ENCODE results near the gene IGSF3. TPM values are rescaled to one million over a fixed set of nuclear protein-coding genes. Genes with fewer than 3 reads are reported as not detected.

The IGSF3 gene
- total RNA-seq, 4 donors from 2014 or later = 2.5 to 14.3 (median 8.5) TPM

DNA sequence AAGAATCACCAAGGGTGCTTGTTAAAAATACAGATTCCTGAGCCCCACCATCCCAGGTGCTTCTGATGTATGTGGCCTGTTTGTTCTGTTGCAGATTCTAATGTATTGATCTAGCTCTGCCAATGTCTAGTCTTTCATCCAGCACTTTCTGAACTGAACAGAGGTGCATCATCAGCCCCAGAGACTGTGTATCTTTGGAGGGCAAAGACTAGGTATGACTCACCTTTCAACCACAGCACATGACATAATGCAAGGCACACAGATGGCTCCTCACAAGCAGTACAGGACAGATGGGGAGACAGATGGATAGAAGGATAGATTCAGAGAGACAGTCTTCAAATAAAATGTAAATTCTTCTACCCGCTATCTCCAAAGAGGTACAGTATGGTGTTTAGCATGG lies 129.0 kb downstream of the IGSF3 start:
- no peak for DNase-seq (ENCODE audit: extremely low spot score)
- intact Hi-C loops (cut with DNase I) = no loop called here
- Histone ChIP-seq H3K4me1 (no peaks in the 10 kb centered on the region), H3K27ac (replicated peaks in 1 of 4) (no peak overlapping the region), H3K9me3 (no peaks in the 10 kb centered on the region), H3K27me3 (no peaks in the 10 kb centered on the region), H3K36me3 (peaks cover 16 to 68% (median 52%) of the 10 kb centered on the region in 4 donors), H3K4me3 (no peak overlapping the region)
- no peak for TF ChIP-seq CTCF (IDR thresholded peaks at IDR 0.05)
- TF ChIP-seq POLR2A (IDR thresholded peaks at IDR 0.05; ENCODE audit: low read depth) = no peak
- TF ChIP-seq EP300 (IDR thresholded peaks at IDR 0.05) = no peak
- TF ChIP-seq POLR2AphosphoS5 (IDR thresholded peaks at IDR 0.05) = no peak
- 93% methylated on average over 1 of the region's 1 CpG for WGBS

DNA sequence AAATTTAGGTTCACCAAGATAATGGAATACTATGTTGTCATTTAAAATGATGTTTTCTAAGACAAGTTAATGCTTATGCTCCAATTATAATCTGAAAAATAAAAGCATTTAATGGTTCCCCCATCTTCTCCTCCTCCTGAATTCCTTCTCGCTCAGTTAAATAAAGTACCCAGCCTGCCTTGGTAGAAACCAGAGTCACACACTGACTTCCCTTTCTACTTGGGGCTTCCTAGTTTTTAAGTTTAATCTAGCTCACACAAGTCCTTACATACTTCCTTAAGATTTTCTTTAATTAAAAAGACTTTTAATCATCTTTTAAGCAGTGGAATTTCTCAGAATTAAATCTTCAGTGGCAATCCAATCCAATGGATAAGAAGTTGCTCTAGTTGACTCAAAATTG lies 129.6 kb downstream of the IGSF3 start:
- 83% methylated on average over 1 of the region's 1 CpG for WGBS
- peaks cover 9 to 68% (median 51%) of the 10 kb centered on the region in 4 donors for H3K36me3 ChIP-seq
- TF ChIP-seq POLR2A (IDR thresholded peaks at IDR 0.05; ENCODE audit: low read depth) (no peak), CTCF (IDR thresholded peaks at IDR 0.05) (no peak), EP300 (IDR thresholded peaks at IDR 0.05) (no peak), POLR2AphosphoS5 (IDR thresholded peaks at IDR 0.05) (no peak)
- H3K4me1 ChIP-seq = no peaks in the 10 kb centered on the region
- no peak for DNase-seq (ENCODE audit: extremely low spot score)
- H3K9me3 ChIP-seq = no peaks in the 10 kb centered on the region
- H3K4me3 ChIP-seq = no peak overlapping the region
- H3K27ac ChIP-seq (replicated peaks in 1 of 4) = no peak overlapping the region
- H3K27me3 ChIP-seq = no peaks in the 10 kb centered on the region
- intact Hi-C loops (cut with DNase I) = no loop called here

DNA sequence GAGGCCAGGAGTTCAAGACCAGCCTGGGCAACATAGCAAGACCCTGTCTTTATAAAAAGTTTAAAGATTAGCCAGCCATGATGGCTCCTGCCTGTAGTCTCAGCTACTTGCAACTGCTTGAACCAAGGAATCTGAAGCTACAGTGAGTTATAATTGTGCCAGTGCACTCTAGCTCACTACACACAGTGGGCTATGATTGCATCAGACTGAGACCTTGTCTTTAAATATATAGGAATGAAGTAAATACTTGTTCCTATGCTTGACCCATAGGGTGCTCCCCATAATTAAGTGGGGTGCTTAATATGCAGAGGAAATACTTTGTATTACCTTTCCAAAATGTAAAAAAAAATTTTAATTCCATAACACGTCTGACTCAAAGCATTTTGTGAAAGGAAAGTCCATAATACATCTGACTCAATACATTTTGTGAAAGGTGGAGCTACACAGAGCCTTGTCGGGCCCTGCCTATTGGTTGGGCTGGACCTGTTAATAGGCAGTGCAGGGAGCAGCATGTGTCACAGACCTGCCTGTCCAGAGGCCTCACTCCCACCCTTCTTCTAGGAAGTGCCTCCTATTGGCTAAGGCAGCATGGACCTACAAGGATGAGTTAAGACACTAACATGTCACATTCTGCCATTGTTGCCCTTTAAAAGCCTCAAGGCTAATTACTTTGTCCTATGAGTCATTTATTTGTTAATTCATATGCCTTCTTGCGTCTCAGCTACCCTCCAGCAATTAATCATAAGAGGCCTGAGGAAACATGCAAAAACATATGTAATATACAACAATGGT lies 130.3 kb downstream of the IGSF3 start:
- Histone ChIP-seq H3K9me3 (no peaks in the 10 kb centered on the region), H3K27ac (replicated peaks in 1 of 4) (no peak overlapping the region), H3K4me1 (no peaks in the 10 kb centered on the region), H3K36me3 (peaks cover 6 to 68% (median 51%) of the 10 kb centered on the region in 4 donors), H3K27me3 (no peaks in the 10 kb centered on the region), H3K4me3 (no peak overlapping the region)
- no peak for TF ChIP-seq POLR2AphosphoS5 (IDR thresholded peaks at IDR 0.05)
- TF ChIP-seq CTCF (IDR thresholded peaks at IDR 0.05) = no peak
- TF ChIP-seq POLR2A (IDR thresholded peaks at IDR 0.05; ENCODE audit: low read depth) = no peak
- TF ChIP-seq EP300 (IDR thresholded peaks at IDR 0.05) = no peak
- no peak for DNase-seq (ENCODE audit: extremely low spot score)
- WGBS = 85% methylated on average over 3 of the region's 3 CpGs
- intact Hi-C loops (cut with DNase I) = no loop called here

DNA sequence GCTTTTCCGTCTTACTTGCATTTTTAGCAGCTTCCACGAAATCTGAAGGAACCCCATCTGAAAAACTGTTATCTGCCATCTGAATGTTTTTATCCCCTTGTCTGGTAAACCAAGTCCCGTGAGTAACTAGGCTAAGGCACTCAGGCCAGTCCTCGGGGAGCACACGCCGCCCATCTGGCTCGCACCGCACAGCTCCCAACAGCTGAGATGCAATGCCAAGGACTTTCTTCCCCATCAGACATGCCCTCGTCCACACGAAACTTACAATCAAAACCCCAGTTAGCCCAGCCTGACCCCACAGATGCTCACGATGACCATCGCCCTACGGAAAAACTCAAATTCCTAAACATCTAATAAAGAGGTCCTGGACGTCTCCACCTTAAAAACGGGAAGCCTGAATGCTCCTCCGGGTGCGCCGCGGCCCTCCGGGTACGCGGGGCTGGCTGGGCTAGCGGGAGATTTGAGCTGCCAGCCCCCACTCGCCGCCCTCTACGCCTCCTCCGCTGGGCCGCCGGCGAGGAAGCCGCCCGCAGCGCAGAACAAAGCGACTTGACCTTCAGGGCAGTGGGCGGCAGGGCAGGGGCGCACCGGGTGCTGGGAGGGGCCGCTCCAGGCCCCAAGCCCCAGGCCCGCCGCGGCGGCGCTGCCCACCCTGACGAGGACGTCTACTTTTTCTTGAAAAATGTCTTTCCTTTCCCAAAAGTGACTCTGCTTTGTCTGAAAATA lies 133.4 kb downstream of the IGSF3 start:
- peaks cover 6 to 63% (median 46%) of the 10 kb centered on the region in 4 donors for H3K36me3 ChIP-seq
- 82% methylated on average over 40 of the region's 45 CpGs for WGBS
- intact Hi-C loops (cut with DNase I) = no loop called here

More for the DNA sequence above, 133.4 kb downstream of the IGSF3 start:
- DNase-seq (ENCODE audit: extremely low spot score) = no peak
- Histone ChIP-seq H3K27ac (replicated peaks in 1 of 4) (no peak overlapping the region), H3K4me1 (no peaks in the 10 kb centered on the region), H3K27me3 (no peaks in the 10 kb centered on the region), H3K4me3 (no peak overlapping the region), H3K9me3 (no peaks in the 10 kb centered on the region)
- TF ChIP-seq EP300 (IDR thresholded peaks at IDR 0.05) = no peak
- TF ChIP-seq POLR2A (IDR thresholded peaks at IDR 0.05; ENCODE audit: low read depth) = no peak
- TF ChIP-seq POLR2AphosphoS5 (IDR thresholded peaks at IDR 0.05) = no peak
- no peak for TF ChIP-seq CTCF (IDR thresholded peaks at IDR 0.05)
